Jurkat, Clone E6-1 (cell line): ENCODE results near the gene NT5C2.

Experiments used
- DNase-seq: peaks from one replicate; pipeline ENCODE4 v3.0.0-alpha.2; 2011; ENCODE audit warnings: low read depth, low spot score
- H3K4me3 ChIP-seq: 2 replicates; pipeline ENCODE4 v1.5.1; 2011; ENCODE audit warnings: mild to moderate bottlenecking, low read length, control low read depth, moderate library complexity

The NT5C2 gene

GRCh38 chr10:103047381-103047780 is 145.7 kb downstream of the NT5C2 start:
- DNase-seq, result no peak
- H3K4me3 ChIP-seq, result no peak overlapping the region

GRCh38 chr10:103045961-103046360 is 147.1 kb downstream of the NT5C2 start:
- no peak overlapping the region for H3K4me3 ChIP-seq
- no peak for DNase-seq

GRCh38 chr10:103044942-103045489 is 148.1 kb downstream of the NT5C2 start:
- H3K4me3 ChIP-seq, result no peak overlapping the region
- no peak for DNase-seq

- H3K4me3 ChIP-seq, result no peak overlapping the region
- no peak for DNase-seq
Observed at GRCh38 chr10:103042908-103043307, 150.2 kb downstream of the NT5C2 start.

- no peak for DNase-seq
- H3K4me3 ChIP-seq, result no peak overlapping the region
Observed at GRCh38 chr10:103042129-103042528, 150.9 kb downstream of the NT5C2 start.

- no peak overlapping the region for H3K4me3 ChIP-seq
- no peak for DNase-seq
Observed at GRCh38 chr10:103041391-103041790, 151.7 kb downstream of the NT5C2 start.

- no peak overlapping the region for H3K4me3 ChIP-seq
- DNase-seq, result no peak
Observed at GRCh38 chr10:103040418-103040817, 152.7 kb downstream of the NT5C2 start.

GRCh38 chr10:103038570-103038969 is 154.5 kb downstream of the NT5C2 start:
- H3K4me3 ChIP-seq, result no peak overlapping the region
- no peak for DNase-seq
